Gastrocnemius medialis (tissue), 4 donors: Measurements from ENCODE around the gene STAT1.

Experiments
- CTCF ChIP-seq, 5 experiments: fragments of 450-650 bp in 3 of 5; fragments of 200-600 bp in 2 of 5; sonication (generic) in 2 of 5; IDR thresholded peaks in 4 of 5; conservative IDR thresholded peaks in 1 of 5; 1 replicate in 4 of 5; 2 replicates in 1 of 5; pipeline ENCODE4 v1.5.1; 2016 to 2019; ENCODE audit warnings: antibody characterized with exemption in 5 of 5, mild to moderate bottlenecking in 3 of 5, moderate library complexity in 3 of 5
- POLR2A ChIP-seq, 2 donors: fragments of 450-650 bp; IDR thresholded peaks; one replicate each; pipeline ENCODE4 v1.6.1; 2017; ENCODE audit warnings: antibody characterized with exemption in 2 of 2, mild to moderate bottlenecking in 2 of 2, moderate library complexity in 2 of 2

- TF ChIP-seq CTCF (IDR thresholded peaks at IDR 0.05 in 4 of 5, conservative IDR thresholded peaks at IDR 0.05 in 1 of 5) (no peak), POLR2A (IDR thresholded peaks at IDR 0.05) (no peak)
These were observed 80.6 kb downstream of the STAT1 start for GRCh38 chr2:190933361-190933760.
